Measurements from ENCODE around the gene TPRG1L.

DNA sequence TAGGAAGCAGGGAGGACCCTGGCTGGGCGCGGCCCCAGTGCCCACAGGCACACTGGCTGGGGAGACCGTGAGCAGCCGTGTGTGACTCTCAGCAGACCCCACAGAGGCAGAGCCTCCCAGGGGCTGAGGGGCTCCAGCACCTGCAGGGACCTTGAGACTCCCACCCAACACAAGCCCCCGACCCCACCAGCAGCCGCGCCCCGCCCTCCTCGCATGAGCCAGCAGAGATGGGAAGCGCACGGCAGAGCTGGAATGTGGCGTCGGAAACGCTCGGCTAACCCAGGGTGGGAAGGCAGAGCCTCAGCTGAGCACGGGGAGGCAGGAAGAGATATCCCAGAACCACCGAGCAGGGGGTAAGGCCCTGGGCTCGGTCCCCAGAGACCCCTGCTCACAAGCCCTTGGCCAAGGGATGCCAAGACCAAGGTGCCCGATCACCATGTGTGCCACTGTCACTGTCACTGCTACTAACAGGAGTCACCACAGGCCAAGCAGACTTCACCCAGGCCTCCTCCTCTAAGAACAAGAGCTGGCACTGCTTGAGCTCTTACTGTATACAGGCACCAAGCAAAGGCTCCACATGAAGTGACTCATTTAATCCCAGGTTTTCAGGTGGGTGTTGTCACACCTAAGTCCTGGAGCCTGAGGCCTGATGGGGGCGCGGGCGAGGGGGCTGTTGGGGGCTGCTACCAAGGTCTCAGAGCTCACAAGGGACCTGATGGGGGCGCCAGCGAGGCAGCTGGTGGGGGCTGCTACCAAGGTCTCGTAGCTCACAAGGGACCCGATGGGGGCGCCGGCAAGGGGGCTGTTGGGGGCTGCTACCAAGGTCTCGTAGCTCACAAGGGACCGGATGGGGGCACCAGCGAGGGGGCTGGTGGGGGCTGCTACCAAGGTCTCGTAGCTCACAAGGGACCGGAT lies 33.6 kb upstream of the TPRG1L start:
- TF ChIP-seq, protein P1, sequence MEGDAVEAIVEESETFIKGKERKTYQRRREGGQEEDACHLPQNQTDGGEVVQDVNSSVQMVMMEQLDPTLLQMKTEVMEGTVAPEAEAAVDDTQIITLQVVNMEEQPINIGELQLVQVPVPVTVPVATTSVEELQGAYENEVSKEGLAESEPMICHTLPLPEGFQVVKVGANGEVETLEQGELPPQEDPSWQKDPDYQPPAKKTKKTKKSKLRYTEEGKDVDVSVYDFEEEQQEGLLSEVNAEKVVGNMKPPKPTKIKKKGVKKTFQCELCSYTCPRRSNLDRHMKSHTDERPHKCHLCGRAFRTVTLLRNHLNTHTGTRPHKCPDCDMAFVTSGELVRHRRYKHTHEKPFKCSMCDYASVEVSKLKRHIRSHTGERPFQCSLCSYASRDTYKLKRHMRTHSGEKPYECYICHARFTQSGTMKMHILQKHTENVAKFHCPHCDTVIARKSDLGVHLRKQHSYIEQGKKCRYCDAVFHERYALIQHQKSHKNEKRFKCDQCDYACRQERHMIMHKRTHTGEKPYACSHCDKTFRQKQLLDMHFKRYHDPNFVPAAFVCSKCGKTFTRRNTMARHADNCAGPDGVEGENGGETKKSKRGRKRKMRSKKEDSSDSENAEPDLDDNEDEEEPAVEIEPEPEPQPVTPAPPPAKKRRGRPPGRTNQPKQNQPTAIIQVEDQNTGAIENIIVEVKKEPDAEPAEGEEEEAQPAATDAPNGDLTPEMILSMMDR (IDR thresholded peaks at IDR 0.05): no peak
- no peak for TF ChIP-seq POLR2A (IDR thresholded peaks at IDR 0.05)

Data from testis (tissue), 2 donors.